OCI-LY7 (cell line): ENCODE results near the gene NUB1. TPM values are rescaled to one million over a fixed set of nuclear protein-coding genes. Genes with fewer than 3 reads are reported as not detected.

Experiments
- BruUV-seq: library from RNA; stranded (reverse); fragments of 400-500 nt; replicated peaks from 2 replicates; lab custom pipeline; 2021; lab: Mats Ljungman, UMichigan
- CTCF ChIA-PET: fragments of 300-600 bp; sonication (Branson Sonifier 250); formaldehyde crosslinking; loops from one replicate; lab custom pipeline; 2022; ENCODE audit warnings: antibody characterized with exemption; ENCODE audit not compliant: unreplicated experiment; lab: Charles Lee
- POLR2A ChIA-PET: fragments of 300-600 bp; sonication (Branson Sonifier 250); formaldehyde crosslinking; loops from one replicate; lab custom pipeline; 2022; ENCODE audit warnings: antibody characterized with exemption; lab: Charles Lee
- DNase-seq: peaks from one replicate; pipeline ENCODE4 v3.0.0-alpha.2; 2015; ENCODE audit warnings: low spot score
- H2AFZ ChIP-seq: fragments of 200-600 bp; sonication (generic), shearing (Covaris generic); 2 replicates; pipeline ENCODE4 v1.6.1; 2014; ENCODE audit warnings: mild to moderate bottlenecking, antibody characterized with exemption, low read length, moderate library complexity
- H3K27ac ChIP-seq: fragments of 200-600 bp; sonication (generic); 2 replicates; pipeline ENCODE4 v1.5.1; 2014; ENCODE audit warnings: mixed run types, low read depth, mild to moderate bottlenecking, moderate library complexity, low read length, inconsistent platforms; ENCODE audit not compliant: poor library complexity, severe bottlenecking
- H3K36me3 ChIP-seq: fragments of 200-600 bp; sonication (generic); 2 replicates; pipeline ENCODE4 v1.6.1; 2014; ENCODE audit warnings: mild to moderate bottlenecking, antibody characterized with exemption, low read length, moderate library complexity, mixed read lengths; ENCODE audit not compliant: insufficient read depth
- H3K4me1 ChIP-seq: fragments of 200-600 bp; sonication (generic); 2 replicates; pipeline ENCODE4 v1.5.1; 2014; ENCODE audit warnings: mild to moderate bottlenecking, low read length; ENCODE audit not compliant: insufficient read depth, poor library complexity, severe bottlenecking
- H3K4me2 ChIP-seq: fragments of 200-600 bp; sonication (generic); 2 replicates; pipeline ENCODE4 v1.6.1; 2014; ENCODE audit warnings: mild to moderate bottlenecking, low read length
- H3K4me3 ChIP-seq: fragments of 200-600 bp; sonication (generic); 2 replicates; pipeline ENCODE4 v1.5.1; 2014; ENCODE audit warnings: mild to moderate bottlenecking, low read depth, low read length; ENCODE audit not compliant: poor library complexity, severe bottlenecking
- H3K79me2 ChIP-seq: fragments of 200-600 bp; sonication (generic); 2 replicates; pipeline ENCODE4 v1.6.1; 2016; ENCODE audit warnings: low read depth, mild to moderate bottlenecking, low read length, moderate library complexity, mixed read lengths; ENCODE audit not compliant: insufficient read depth
- H3K9me2 ChIP-seq: fragments of 200-600 bp; sonication (generic); 2 replicates; pipeline ENCODE4 v1.6.1; 2016; ENCODE audit warnings: mild to moderate bottlenecking, low read length, mixed read lengths; ENCODE audit not compliant: insufficient read depth
- H3K9me3 ChIP-seq: fragments of 200-600 bp; sonication (generic); 2 replicates; pipeline ENCODE4 v1.6.1; 2014; ENCODE audit warnings: mild to moderate bottlenecking, mixed run types, low read length, mixed read lengths
- H4K20me1 ChIP-seq: fragments of 200-600 bp; sonication (generic); 2 replicates; pipeline ENCODE4 v1.6.1; 2014; ENCODE audit warnings: mild to moderate bottlenecking, antibody characterized with exemption, low read length, moderate library complexity, mixed read lengths; ENCODE audit not compliant: insufficient read depth
- CTCF ChIP-seq: fragments of 200-600 bp; sonication (generic); conservative IDR thresholded peaks from 2 replicates; pipeline ENCODE4 v1.5.1; 2014; ENCODE audit warnings: mild to moderate bottlenecking, antibody characterized with exemption, low read length, moderate library complexity, mixed read lengths
- EZH2phosphoT487 ChIP-seq: fragments of 200-600 bp; sonication (generic); IDR thresholded peaks from 2 replicates; pipeline ENCODE4 v1.6.1; 2018; ENCODE audit warnings: low read depth, borderline replicate concordance, mild to moderate bottlenecking, mixed run types, antibody characterized with exemption, low read length, moderate library complexity, mixed read lengths
- intact Hi-C: fragments of 100-400 bp; cut with micrococcal nuclease; formaldehyde crosslinking; loops from one replicate; pipeline ENCODE4 v1.10.0; 2022; ENCODE audit not compliant: unreplicated experiment
- total RNA-seq, 2 experiments: library from RNA; depleted of rRNA in 1 of 2; stranded (reverse); fragments of >200 nt in 1 of 2; shearing (Covaris generic) in 1 of 2; gene quantifications; 2 replicates each; pipeline ENCODE4 v1.2.3, GENCODE V29; 2014 to 2022

The NUB1 gene
- total RNA-seq, 2 experiments from 2014 or later: 44.1 to 50.7 TPM

- H3K4me1 ChIP-seq: peaks cover 17% of the 10 kb centered on the region
- H3K36me3 ChIP-seq: no peaks in the 10 kb centered on the region
- no peaks in the 10 kb centered on the region for H4K20me1 ChIP-seq
- DNase-seq: no peak
- H3K4me3 ChIP-seq: no peak overlapping the region
- H3K79me2 ChIP-seq: no peaks in the 10 kb centered on the region
- CTCF ChIA-PET: no interaction called here
- TF ChIP-seq CTCF (no peak), EZH2phosphoT487 (no peak)
- H3K4me2 ChIP-seq: no peak overlapping the region
- BruUV-seq: no TSS peak
- no peak overlapping the region for H2AFZ ChIP-seq
- H3K9me3 ChIP-seq: no peaks in the 10 kb centered on the region
- intact Hi-C loops: no loop called here
- H3K27ac ChIP-seq: no peak overlapping the region
- POLR2A ChIA-PET: interaction anchor here (0.6 kb wide), 1 partner anchor 93 kb away, joined by 3 read pairs; no protein-coding TSS in a partner anchor
- H3K9me2 ChIP-seq: no peaks in the 10 kb centered on the region
These were observed 43.4 kb downstream of the NUB1 start for GRCh38 chr7:151384776-151385625.

GRCh38 chr7:151385626-151386300, 44.2 kb downstream of the NUB1 start:
- H3K9me3 ChIP-seq: no peaks in the 10 kb centered on the region
- intact Hi-C loops: no loop called here
- ChIA-PET POLR2A (no interaction called here), CTCF (no interaction called here)
- no peak overlapping the region for H3K4me3 ChIP-seq
- TF ChIP-seq EZH2phosphoT487 (no peak), CTCF (no peak)
- H4K20me1 ChIP-seq: no peaks in the 10 kb centered on the region
- H3K79me2 ChIP-seq: no peaks in the 10 kb centered on the region
- no peak for DNase-seq
- H3K4me2 ChIP-seq: no peak overlapping the region
- H3K4me1 ChIP-seq: peaks cover 13% of the 10 kb centered on the region
- H2AFZ ChIP-seq: no peak overlapping the region
- H3K36me3 ChIP-seq: no peaks in the 10 kb centered on the region
- H3K27ac ChIP-seq: no peak overlapping the region
- no TSS peak for BruUV-seq
- H3K9me2 ChIP-seq: no peaks in the 10 kb centered on the region
